Stimulated activated CD8-positive, alpha-beta memory T cell treated with anti-CD3 and anti-CD28 coated beads, Interleukin-7, amount 100 ng/mL, for 4 hours (primary cell): ENCODE results near the gene LAPTM5.
"Not testable (repeated sequence)": the region's sequence is repeated elsewhere in the genome, so short reads cannot be mapped to it uniquely, and the experiment has no call there.

Experiments used
- DNase-seq, 2 donors: peaks; one replicate each; pipeline ENCODE4 v3.0.0-alpha.2; 2020; ENCODE audit warnings: low read depth in 2 of 2

LAPTM5 gene

DNA sequence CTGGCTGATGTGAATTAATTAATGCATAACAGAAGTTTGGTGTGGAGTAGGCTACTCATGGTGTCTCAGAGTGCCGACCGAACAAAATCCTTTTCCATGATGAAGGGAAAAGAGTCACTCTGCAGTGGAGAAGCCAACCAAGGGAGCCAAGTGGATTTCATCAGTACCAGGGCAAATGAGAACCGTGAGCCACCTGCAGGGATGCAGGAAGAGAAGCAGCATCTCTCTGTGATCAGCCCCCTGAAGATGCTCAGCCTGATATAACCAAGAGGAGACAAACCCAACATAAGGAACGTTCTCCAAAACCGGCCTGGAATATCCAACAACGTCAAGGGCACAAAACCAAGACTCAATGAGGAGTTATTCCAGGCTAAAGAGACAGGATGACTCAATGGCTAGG, 13.4 kb upstream of the LAPTM5 start:
- no peak for DNase-seq

DNA sequence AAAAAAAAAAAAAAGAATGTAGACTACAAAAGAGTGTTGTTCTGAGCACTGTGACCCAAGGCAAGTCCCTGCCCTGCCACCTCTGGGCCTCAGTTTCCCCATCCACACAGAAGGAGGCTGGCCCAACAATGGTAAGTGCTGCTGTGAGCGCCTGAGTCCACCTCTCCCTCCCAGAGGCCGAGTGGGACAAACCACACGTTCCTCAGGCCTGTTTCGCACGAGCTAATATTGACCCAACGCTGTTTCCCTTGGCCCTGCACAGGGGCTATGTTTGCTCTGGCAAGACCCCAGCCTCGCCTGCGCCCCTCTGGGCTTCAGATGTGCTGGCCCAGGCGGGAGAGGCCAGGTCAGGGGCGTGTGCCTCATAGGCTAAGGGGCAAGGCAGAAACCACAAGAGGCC, 12.6 kb upstream of the LAPTM5 start:
- no peak for DNase-seq

DNA sequence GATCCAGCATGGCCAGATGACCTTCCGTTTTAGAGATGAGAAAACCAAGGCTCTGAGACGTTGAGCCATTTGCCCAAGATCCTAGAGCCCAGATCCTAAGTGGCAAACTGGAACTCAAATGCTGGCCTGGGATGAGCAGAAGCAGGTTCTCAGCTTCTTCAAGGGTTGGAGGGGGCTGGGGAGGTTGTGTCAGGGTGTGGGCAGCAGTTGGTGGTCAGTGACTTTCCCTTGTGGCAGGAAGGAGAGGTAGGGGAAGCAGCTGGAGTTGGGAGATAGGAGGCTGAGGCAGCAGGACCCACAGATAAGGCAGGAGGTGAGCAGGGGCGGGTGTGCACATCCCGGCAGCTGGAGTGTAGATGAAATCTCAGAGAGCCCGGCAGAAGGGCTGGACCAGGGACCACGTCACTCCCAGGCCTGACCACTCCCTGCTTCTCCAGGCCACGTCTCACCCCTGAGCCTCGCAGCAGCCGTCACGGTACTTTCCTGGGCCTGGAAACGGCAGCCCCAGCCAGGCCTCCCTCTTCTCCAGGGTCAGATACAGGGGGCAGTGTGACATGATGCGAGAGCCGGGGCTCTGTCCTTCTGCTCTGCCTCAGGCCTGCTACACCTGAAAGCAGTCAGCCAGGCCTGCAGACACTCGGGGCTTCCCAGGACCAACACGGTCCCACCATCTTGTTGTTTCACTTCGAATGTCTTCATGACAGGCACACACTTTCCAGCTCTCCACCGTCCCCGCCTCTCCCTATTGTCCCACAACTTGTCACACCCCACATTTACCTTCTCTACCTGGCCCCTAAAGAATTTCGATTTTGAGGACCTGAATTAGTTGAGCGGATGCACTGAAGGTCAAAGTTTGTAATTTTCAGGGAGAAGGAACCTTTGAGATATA, 11.5 kb upstream of the LAPTM5 start:
- DNase-seq = no peak

DNA sequence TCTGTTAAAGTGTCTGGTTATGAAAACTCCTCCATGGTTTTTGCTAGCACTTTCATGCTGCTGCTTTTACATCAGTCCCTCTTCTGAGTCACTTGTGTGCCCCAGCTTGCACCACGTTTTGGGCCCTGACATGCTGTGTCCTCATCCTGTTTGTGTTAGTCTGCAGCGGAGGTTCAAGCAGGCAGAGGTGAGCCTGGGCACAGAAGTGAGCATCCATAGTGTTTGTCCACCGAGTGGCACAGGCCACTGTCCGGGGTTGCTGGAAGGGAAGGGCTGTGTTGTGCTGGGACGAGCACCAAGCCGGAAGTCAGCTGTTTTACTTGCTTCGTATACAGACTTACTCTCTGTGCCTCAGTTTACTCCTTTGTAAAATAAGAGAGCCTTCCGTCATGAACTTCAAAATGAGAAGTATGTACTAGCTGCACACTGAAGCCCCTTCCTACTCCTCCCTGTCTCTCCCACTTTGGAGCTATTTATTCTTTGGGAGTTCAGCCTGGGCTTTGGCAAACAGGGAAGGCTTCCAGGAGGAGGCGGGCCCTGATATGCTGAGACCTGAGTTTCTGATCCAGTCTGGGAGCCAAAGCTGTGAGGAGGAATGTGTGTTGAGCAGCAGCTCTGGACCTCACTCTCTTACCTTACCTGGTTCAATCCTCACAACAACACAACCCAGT, 10.7 kb upstream of the LAPTM5 start:
- DNase-seq = no peak

DNA sequence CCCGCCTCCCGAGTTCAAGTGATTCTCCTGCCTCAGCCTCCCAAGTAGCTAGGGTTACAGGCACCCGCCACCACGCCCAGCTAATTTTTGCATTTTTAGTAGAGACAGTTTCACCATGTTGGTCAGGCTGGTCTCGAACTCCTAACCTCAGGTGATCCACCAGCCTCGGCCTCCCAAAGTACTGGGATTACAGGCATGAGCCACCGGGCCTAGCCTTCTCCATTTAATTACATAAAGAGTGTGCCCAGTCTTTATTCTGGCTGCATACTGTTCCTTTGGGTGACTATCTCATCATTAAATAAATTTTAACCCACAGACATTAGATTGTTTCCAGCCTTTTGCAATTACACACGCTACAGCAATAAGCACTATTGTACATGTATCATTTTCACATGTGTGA, 9.4 kb upstream of the LAPTM5 start:
- DNase-seq = not testable (repeated sequence)

DNA sequence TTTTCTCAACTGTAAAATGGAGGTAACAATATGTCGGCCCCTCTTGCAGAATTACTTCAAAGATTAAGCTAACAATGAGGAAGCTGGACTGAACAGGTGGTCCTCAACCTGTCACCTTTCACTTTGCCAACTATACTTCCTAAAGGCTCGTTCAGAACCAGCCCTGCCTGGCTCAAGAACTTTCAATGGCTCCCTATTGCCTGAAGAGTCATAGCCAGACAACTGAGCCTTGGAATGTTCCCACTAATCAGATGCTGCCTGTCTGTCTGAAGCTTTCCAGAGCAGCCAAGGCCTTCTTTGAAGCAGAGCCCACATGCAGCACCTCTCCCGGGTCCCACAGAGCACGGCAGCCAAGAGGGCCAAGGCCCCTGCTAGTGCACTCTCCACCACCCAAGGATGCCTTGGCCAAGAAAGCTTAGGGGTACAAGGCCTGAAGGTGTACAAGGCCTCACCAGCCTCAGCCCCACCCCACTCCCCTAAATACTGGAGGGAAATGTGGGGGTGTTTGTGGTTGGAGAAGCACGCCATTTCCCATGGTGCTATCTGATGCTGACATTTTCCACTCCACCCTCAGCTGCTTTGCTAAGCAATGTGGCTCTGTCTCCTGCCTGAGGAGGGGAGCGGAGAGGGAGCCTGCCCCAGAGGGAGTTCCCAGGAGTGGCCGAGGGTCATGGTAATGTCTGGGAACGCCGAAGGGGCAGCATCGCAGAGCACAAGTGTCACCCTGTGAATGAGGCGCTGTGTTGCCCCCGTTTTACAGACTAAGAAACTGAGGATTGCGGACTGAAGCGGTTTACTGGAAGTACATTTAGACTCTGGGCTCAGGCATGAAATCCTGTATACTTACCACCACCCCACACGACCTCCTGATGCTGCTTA, 8.2 kb upstream of the LAPTM5 start:
- DNase-seq = no peak

DNA sequence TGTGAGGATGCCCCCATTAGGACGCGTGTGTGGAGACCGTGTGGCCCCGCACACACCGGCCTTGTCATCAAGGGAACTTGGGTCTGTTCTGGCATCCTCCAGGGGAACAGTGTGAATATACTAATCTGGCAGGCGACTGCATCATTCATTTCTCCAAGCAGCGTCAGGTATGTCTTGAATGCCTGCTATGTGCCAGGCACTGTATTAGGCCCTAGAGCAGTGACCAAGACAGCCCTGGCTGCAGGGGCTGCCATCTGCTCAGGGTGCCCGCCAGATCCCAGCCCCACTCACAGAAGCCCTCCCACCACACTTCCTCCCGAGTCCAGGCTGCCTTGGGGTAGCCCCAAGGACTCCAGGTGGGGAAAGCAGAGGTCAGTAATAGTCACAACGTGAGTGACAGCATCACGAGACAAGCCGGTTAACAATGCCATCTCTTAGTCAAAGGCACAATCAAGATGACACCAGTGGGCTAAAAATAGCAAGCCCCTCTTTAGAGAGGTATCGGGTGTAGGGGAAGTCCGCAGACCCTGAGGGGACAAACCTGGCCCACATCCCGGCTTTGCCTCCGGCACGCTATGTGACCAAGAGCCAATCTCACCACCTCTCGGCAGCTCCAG, 7.5 kb upstream of the LAPTM5 start:
- DNase-seq = no peak

DNA sequence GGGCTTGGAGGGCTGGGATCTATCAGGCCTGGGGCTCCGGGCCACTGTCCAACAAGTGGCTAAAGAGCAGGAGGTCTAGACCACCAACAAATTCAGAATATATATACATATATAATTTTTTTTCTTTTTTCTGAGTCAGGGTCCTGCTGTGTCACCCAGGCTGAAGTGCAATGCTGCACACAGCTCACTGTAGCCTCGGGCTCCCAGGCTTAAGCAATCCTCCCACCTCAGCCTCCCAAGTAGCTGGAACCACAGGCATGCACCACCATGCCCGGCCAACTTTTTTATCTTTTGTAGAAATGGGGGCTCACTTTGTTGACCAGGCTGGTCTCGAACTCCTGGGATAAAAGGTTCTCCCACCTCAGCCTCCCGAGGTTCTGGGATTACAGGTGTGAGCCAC, 6.8 kb upstream of the LAPTM5 start:
- DNase-seq = no peak

DNA sequence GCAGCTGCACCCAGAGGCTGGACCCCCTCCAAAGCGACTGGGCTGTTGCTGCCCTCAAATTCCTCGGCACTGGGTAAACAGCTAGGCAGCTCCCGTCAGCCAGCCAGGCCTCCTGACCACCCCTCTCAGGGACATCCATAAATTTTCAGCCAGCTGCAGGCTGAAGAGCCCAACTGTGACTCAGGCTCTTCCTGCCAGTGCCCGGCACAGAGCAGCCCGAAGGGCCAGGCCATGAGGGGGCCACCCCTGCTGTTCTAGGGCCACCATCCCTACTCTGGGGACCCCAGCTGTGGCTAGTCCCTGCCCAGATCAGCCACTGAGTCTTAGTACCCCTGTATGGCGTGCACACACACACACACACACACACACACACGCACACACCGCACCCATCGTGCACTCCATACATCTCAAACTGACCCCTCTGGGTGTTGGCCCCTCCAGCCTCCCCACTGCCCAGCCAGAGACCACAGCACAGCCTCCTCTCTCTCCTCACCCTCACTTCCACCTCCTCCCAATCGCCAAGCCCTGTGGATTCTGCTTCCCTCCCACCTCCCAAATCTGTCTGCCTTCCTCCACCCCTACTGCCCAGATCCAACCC, 6.2 kb upstream of the LAPTM5 start:
- no peak for DNase-seq

DNA sequence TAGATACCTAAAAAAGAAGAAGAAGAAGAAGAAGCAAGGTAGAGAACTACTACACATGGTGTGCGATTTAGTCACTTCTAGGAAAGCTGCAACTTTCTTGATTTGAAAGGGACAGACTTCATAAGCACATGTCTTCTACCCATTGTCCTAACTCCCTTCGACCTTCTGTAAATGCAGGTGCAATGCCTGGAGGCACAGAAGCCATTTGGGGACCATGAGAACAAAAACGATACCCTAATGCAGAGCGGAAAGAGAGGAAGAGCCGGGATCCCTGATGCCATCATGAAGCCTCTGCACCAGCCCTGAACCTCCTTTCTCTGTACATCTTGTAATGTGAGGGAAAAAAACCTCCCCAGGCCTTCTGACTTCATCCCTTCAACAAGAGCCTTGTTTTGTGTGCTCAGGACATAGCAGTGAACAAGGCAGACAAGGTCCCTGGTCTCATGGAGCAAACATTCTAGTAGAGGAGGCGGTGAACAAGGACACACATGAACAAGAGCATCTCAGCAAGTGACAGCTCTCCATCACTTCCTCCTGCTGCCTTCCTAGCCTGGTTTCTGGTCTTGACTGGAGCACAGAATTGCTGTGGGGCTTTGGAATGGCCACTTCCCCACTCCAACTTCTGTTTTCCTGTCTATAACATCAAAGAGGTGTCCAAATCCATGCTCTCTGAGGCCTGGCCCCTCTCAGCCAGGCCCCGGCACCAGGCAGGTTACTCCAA, 5.5 kb upstream of the LAPTM5 start:
- DNase-seq = no peak

DNA sequence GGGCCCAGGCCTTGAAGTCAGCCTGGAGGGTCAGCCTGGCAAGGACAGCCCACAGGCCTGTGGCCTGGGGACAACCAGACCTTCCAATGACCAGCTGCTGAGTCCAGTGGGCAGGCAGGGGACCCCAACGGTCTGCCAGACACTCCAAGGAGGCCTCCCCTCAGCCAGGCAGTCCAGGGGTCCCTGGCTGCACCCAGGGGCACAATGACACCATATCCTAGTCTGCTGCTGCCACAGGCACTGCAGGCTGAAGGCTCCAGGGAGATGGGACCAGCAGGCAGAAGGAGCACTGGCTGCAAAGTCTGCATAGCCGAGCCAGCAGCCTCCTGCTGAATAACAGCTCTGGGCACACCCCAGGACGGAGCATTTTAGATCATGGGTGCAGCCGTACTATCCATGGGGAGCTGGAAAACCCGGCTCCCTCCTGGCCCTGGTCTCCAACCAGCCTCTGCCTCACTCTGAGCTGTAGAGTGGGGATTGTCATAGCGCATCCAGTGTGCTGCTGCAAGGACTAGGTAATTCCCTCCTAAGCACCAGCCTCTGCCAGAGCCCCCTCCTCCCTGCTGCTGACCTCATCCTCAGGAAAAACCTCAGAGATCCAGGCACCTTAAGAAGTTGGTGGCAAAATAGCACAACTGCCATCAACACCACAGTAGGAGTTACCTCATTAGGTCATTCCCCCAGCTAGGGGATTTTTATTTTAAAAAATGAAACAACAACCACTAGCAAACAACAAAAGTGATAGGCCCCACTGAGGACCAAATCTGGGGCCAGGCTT, 4.8 kb upstream of the LAPTM5 start:
- DNase-seq = no peak

DNA sequence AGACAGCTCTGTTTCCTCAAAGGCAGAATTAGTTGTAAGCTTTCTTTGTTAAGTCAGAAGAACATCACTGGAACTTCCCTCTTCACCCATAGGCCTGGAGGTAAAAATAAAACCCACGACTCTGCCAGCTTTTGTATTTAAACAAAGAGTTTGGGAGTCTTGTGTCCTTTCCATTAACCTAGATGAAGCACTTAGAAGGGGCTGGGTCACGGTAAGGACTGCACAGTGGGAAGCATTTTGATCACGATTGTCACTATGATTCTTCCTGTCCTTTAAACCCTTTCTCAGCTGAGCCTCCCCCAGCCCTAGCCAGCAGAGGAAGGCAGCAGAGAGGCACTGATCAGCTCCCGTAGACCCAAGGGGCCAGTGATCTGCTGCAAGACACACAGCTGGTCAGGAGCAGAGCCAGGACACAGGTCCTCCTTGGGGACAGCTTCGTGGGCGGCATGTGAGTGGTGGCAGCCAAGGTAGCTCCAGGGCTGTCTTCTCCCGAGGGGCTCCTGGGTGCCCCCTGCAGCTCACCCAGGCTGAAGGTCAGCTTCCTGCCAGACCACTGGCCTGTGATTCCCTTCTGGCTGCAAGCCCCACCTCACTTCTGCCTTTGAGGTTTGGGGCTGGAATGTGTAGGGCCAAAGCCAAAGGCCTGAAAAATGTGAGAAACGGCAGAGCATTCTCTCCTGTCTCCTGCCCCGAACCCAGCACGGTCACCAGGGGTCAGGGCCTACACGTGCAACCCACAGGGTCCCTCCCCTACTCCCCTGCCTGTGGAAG, 4.0 kb upstream of the LAPTM5 start:
- DNase-seq = no peak

DNA sequence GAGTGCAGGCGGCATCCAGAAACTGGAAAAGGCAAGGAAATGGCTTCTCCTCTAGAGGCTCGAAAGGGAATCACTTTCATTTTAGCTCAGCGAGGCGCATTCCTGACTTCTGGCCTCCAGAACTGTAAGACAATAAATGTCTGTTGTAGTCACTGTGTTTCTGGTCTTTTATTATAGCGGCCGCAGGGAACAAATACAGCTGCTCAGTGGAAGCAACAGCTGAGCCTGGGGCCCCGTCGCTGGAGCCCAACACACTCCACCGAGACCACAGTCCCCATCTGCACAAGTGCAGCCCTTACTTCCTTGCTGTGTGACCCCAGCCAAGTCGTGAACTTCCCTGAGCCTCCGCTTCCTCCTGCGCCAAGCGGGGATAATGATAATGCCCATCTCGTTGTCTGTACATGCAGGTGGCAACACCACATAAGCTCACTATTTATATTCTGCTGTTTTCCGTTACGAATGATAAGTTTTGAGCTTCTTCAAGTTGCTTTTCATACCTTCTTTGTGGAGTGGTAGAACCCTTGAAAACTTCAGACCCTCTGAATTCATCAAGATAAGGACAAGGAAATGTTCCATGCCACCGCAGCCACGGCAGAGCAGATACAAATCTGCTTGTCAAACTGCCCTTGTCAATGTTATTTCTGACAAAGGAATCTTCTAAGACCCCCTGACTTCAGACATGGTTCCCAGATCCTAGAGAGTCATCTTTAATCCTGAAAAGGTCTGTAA, 3.2 kb upstream of the LAPTM5 start:
- DNase-seq = no peak

DNA sequence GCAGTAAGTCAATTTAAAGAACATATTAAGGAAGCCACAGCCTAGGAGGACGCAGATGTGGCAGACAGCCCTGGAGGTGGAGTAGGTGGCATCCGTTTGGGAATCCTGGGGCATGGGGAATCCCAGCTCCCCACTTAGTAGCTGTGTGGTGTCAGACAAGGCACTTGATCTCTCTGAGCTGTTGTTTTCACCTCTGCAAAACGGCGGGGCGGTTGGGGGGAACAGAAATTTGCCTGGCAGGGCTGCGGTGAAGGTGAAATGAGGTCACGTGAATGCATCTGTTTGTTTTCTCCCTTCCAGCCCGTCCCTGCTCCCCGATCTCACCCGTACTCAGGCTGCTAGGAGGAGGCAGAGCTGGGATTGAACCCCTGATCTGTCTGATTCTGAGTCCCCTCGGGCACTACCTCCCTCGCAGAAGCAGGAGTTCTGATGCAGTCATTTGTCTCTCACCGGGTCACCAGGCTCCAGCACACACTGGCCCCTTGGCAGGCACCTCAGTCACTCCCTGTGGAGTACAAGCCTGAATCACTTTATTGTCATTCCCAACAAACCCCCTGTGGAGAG, 2.2 kb upstream of the LAPTM5 start:
- peak in 1 of 2 donors; percentile 54 for DNase-seq

DNA sequence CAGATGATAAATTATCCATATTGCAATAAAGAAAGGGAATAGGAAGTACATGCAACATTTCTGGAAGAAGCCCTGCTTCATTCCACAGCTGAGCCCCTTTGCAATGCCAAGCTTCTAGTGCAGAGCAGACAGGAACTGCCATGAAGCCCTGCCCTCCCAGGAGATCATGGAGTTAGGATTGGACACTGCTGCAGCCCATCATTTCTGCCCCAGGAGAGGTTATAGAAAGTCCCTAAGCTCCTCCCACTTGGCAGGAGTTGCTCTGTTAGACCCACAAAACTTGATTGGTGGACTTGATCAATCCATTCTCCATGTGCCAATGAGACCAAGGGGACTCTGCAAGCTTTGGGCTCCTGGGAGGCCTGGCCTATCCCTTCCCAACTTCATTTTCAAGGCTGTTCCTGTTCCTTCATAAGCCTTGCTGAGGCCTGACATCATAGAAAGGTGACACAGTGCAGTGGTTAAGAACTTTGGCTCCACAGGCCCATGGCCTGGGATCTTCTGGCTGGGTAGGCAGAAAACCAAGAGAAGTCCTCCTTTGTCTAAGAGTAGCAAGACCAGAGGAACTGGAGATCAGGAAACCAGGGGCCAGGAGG, 1.3 kb upstream of the LAPTM5 start:
- no peak for DNase-seq

DNA sequence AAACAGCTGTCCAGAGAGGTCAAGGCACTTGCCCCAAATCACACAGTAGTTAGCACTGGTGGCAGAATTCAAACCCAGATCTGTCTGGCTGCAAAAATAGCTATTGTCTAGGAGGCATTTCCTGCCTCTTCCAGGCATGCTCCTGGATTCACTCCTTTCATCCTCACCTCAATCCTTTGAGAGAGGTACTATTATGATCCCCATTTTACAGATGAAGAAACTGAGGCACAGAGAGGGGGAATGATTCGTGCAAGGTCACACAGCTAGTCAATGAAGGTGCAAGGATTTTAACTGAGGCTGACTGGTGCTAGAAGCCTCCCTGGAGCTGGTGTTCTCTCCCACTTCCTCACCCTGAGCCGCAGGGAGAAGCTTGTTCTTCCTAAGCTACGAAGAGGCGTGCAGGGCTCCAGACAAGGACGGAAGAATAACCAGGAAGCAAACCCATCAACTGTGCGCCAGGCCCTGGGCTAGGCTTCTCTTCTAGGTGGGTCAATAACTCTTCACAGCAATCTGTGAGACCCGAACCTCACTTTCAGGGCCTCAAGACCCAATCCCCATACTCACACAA, 631 bp upstream of the LAPTM5 start:
- no peak for DNase-seq

DNA sequence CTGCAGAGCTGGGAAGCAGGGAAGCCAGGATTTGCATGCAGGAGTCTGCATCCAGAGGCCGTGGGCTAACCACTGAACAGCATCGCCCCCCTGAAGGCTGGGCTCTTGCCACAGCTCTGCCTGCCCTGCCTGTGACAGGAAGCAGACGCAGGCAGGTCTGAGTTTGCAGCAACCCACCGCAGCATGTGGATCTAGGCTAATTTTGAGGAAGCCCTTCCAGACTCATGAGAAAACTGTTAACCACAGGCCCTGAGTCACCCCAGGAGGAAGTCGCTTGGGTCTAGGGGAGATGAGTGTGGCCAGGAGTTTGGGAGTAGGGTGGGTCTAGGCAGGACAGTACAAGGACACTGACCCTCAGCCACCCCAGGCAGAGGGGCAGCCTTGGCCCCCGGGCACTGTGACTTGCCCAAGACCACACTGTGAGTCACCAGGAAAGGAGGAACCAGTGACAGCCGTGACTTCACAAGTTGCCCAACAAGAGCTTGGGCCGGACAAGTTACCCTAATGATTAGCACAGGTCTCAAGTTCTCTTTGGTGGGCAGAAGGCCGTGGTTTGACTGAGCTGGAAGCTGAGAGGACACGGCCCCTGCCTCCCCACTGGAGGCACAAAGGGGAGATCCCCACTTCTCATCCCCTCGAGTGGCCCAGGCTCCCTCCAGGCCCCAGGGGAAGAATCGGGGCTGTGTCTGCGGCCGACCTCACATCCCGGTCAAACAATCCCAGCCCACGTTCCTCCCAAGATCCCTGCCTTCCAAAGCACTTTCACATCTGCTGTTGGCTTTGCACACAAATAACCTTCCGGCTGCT, 826 bp downstream of the LAPTM5 start:
- peak; percentile 60 to 64 for DNase-seq
